Activated naive CD4-positive, alpha-beta T cell treated with anti-CD3 and anti-CD28 coated beads, Interleukin-2, amount 10 ng/mL, durations not matched to agents 7 days and 5 days (primary cell): ENCODE data around the gene PTK7.
"Not testable (repeated sequence)": the region's sequence is repeated elsewhere in the genome, so short reads cannot be mapped to it uniquely, and the experiment has no call there.

ENCODE experiments used
- CTCF ChIA-PET: fragments of 350-600 bp; sonication (Branson Sonifier 250); formaldehyde crosslinking; loops from one replicate; lab custom pipeline; 2021; ENCODE audit warnings: antibody characterized with exemption; lab: Charles Lee
- DNase-seq: peaks from one replicate; pipeline ENCODE4 v3.0.0-alpha.2; 2020
- H3K27ac Mint-ChIP-seq: one replicate; pipeline ENCODE4 v1.8.0; 2021; ENCODE audit warnings: mild to moderate bottlenecking, moderate library complexity, mixed read lengths
- H3K27me3 Mint-ChIP-seq: one replicate; pipeline ENCODE4 v1.8.0; 2021; ENCODE audit warnings: mild to moderate bottlenecking, mixed read lengths
- H3K36me3 Mint-ChIP-seq: one replicate; pipeline ENCODE4 v1.8.0; 2021; ENCODE audit warnings: mixed read lengths
- H3K4me1 Mint-ChIP-seq: one replicate; pipeline ENCODE4 v1.8.0; 2021; ENCODE audit warnings: mixed read lengths
- H3K4me3 Mint-ChIP-seq: one replicate; pipeline ENCODE4 v1.8.0; 2021; ENCODE audit warnings: mild to moderate bottlenecking, moderate library complexity, mixed read lengths
- H3K9me3 Mint-ChIP-seq: one replicate; pipeline ENCODE4 v1.8.0; 2021; ENCODE audit warnings: mixed read lengths

The PTK7 gene

DNA sequence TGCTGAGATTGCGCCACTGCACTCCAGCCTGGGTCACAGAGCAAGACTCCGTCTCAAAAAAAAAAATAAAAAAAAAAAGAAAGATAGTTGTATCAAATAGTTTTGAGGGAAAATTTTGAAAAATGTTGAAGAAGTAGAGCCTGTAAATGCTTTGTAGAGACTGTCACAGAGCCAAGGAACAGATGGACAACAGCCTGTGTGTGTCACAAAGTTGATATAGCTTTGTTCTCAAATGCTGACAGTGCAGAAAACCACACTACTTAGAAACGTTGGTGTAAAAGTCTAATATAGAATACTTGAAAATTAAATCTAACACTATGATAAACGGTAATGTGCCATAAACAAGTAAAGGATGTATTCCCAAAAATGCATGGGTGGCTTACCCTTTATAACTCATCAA is 25.4 kb downstream of the PTK7 start:
- H3K27ac Mint-ChIP-seq, result no peak overlapping the region
- no peak overlapping the region for H3K4me3 Mint-ChIP-seq

GRCh38 chr6:43103253-43103876 is 27.3 kb downstream of the PTK7 start:
- CTCF ChIA-PET, result no interaction called here

More for the DNA sequence above, 25.4 kb downstream of the PTK7 start:
- CTCF ChIA-PET, result no interaction called here
- H3K4me1 Mint-ChIP-seq, result no peaks in the 10 kb centered on the region
- no peaks in the 10 kb centered on the region for H3K36me3 Mint-ChIP-seq
- H3K9me3 Mint-ChIP-seq, result no peaks in the 10 kb centered on the region
- H3K27me3 Mint-ChIP-seq, result peaks cover 37% of the 10 kb centered on the region
- DNase-seq, result no peak

GRCh38 chr6:43105538-43106222 is 29.6 kb downstream of the PTK7 start:
- Mint-ChIP-seq H3K27ac (no peak overlapping the region), H3K4me3 (no peak overlapping the region), H3K36me3 (no peaks in the 10 kb centered on the region), H3K4me1 (no peaks in the 10 kb centered on the region), H3K9me3 (no peaks in the 10 kb centered on the region), H3K27me3 (peaks cover 24% of the 10 kb centered on the region)
- no peak for DNase-seq
- CTCF ChIA-PET, result no interaction called here

More at GRCh38 chr6:43103253-43103876, 27.3 kb downstream of the PTK7 start:
- Mint-ChIP-seq H3K4me3 (no peak overlapping the region), H3K27me3 (peaks cover 34% of the 10 kb centered on the region), H3K4me1 (no peaks in the 10 kb centered on the region), H3K36me3 (no peaks in the 10 kb centered on the region), H3K9me3 (no peaks in the 10 kb centered on the region), H3K27ac (no peak overlapping the region)
- no peak for DNase-seq

- no peak for DNase-seq
- Mint-ChIP-seq H3K27ac (no peak overlapping the region), H3K4me3 (no peak overlapping the region), H3K27me3 (peaks cover 17% of the 10 kb centered on the region), H3K4me1 (no peaks in the 10 kb centered on the region), H3K36me3 (no peaks in the 10 kb centered on the region), H3K9me3 (no peaks in the 10 kb centered on the region)
- CTCF ChIA-PET, result no interaction called here
Measured at GRCh38 chr6:43107344-43108062, 31.4 kb downstream of the PTK7 start.

- H3K4me1 Mint-ChIP-seq, result no peaks in the 10 kb centered on the region
- no peak for DNase-seq
- no peaks in the 10 kb centered on the region for H3K36me3 Mint-ChIP-seq
- CTCF ChIA-PET, result interaction anchor here (0.6 to 0.8 kb wide), 2 partner anchors 21 to 130 kb away, joined by 3 to 5 read pairs; no protein-coding TSS in a partner anchor
- H3K4me3 Mint-ChIP-seq, result no peak overlapping the region
- H3K27me3 Mint-ChIP-seq, result peaks cover 6% of the 10 kb centered on the region
- H3K27ac Mint-ChIP-seq, result no peak overlapping the region
- no peaks in the 10 kb centered on the region for H3K9me3 Mint-ChIP-seq
Measured at GRCh38 chr6:43113431-43114260, 37.5 kb downstream of the PTK7 start.

DNA sequence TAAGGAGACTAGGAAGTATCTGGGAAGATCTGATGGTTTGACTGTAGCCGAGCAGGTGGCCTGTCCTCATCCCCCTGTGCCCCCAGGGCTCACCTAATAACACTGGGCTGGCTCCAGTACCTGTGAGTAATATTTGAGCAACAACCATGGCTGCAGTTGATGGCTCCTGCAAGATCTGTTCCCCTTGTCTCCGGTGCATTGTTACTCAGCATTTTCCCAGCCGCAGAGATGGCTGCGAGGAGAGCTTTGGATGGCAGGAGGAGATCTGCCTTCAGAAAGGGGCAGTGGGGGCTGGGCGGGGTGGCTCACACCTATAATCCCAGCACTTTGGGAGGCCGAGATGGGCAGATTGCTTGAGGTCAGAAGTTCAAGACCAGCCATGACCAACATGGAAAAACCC is 39.3 kb downstream of the PTK7 start:
- H3K36me3 Mint-ChIP-seq, result no peaks in the 10 kb centered on the region
- no peak overlapping the region for H3K4me3 Mint-ChIP-seq
- no peak overlapping the region for H3K27ac Mint-ChIP-seq
- CTCF ChIA-PET, result interaction anchor here (1.3 kb wide), 1 partner anchor 28 kb away, joined by 7 read pairs; no protein-coding TSS in a partner anchor
- peaks cover 6% of the 10 kb centered on the region for H3K27me3 Mint-ChIP-seq
- no peak for DNase-seq
- no peaks in the 10 kb centered on the region for H3K9me3 Mint-ChIP-seq
- no peaks in the 10 kb centered on the region for H3K4me1 Mint-ChIP-seq

DNA sequence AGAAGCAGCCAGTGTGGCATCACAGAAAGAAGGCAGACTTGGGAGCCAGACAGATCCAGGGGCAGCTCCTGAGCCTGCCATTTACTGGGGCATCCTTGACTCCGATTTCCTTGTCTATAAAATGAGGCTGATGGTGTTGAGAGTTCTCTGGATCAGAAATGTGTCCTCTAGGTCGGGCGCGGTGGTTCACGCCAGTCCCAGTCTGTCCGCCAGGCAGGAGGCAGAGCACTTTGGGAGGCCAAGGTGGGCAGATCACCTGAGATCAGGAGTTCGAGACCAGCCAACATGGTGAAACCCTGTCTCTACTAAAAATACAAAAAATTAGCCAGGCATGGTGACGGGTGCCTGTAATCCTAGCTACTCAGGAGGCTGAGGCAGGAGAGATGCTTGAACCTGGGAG is 41.4 kb downstream of the PTK7 start:
- peaks cover 15% of the 10 kb centered on the region for H3K27me3 Mint-ChIP-seq
- H3K4me1 Mint-ChIP-seq, DNase-seq, H3K9me3 Mint-ChIP-seq, H3K36me3 Mint-ChIP-seq, H3K4me3 Mint-ChIP-seq, H3K27ac Mint-ChIP-seq: not testable (repeated sequence)
- CTCF ChIA-PET, result interaction anchor here (1.4 kb wide), 1 partner anchor 26 kb away, joined by 3 read pairs; no protein-coding TSS in a partner anchor

DNA sequence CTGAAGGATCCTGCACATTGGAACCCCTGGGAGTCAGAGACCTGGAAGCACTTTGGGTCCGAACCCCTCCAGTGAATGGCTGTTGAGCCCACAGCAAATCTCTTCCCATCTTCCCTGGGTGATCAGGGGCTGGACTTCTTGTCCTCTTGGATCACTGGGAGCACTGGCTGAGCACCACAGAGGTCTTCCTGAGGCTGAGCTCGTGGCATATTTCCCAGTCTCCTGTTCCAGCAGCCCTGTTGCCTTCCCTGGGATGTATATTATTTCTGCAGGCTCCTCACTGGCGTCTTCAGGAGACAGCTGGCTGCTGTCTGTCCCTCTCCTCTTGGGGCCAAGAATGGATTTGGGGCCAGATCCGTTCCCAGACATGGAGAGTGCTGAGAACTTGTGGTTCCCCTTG is 43.4 kb downstream of the PTK7 start:
- no peaks in the 10 kb centered on the region for H3K9me3 Mint-ChIP-seq
- CTCF ChIA-PET, result no interaction called here
- no peak overlapping the region for H3K4me3 Mint-ChIP-seq
- H3K36me3 Mint-ChIP-seq, result no peaks in the 10 kb centered on the region
- H3K27ac Mint-ChIP-seq, result no peak overlapping the region
- DNase-seq, result no peak
- no peaks in the 10 kb centered on the region for H3K4me1 Mint-ChIP-seq
- peaks cover 12% of the 10 kb centered on the region for H3K27me3 Mint-ChIP-seq

GRCh38 chr6:43120101-43120763 is 44.1 kb downstream of the PTK7 start:
- H3K4me3 Mint-ChIP-seq, result no peak overlapping the region
- H3K27me3 Mint-ChIP-seq, result peaks cover 15% of the 10 kb centered on the region
- no peaks in the 10 kb centered on the region for H3K9me3 Mint-ChIP-seq
- no peak for DNase-seq
- no peaks in the 10 kb centered on the region for H3K36me3 Mint-ChIP-seq
- CTCF ChIA-PET, result no interaction called here
- H3K4me1 Mint-ChIP-seq, result no peaks in the 10 kb centered on the region
- H3K27ac Mint-ChIP-seq, result no peak overlapping the region

DNA sequence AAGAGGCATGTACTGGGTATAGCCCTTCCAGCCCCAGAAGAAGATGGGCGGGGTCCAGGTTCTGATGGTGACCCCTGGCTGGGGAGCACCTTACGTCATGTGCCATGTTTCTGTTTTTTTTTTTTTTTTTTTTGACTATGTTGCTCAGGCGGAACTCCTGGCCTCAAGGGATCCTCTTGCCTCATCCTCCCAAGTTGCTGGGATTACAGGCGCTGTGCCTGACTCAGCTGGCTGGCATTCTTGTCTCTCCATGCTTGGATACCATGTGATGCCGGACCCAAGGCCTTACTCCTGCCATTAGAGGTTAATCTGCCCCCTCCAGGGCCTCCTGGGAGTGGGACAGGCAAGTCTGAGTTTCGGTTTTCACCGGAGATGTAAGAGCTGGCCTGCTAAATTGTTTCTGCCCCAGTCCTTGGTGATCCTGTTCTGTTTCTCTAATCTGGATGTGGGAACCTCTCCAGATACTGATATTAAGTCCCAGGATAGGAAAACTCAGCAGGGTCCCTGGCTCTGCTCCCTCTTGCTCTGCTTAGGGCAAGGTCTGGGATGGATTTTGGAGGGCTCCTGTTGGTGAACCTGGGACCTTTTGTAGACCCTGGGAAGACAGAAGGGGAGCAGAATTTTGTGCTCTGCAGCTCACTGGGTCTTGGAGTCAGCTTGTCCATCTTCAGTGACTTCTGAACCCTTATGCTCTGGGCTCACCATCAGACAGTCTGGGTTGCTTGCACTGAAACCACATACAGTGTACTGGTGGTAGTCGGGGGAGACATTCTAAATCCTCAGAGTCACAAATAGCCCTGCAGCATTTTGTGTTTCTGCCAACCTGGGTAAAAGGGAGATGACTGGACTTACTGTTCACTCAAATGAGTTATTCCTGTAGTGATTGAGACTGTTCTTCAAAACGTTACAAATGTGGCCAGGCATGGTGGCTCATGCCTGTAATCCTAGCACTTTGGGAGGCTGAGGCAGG is 45.1 kb downstream of the PTK7 start:
- Mint-ChIP-seq H3K27ac (no peak overlapping the region), H3K4me1 (no peaks in the 10 kb centered on the region), H3K27me3 (peaks cover 18% of the 10 kb centered on the region), H3K36me3 (no peaks in the 10 kb centered on the region), H3K9me3 (no peaks in the 10 kb centered on the region), H3K4me3 (no peak overlapping the region)
- DNase-seq, result no peak
- CTCF ChIA-PET, result no interaction called here

- Mint-ChIP-seq H3K4me1 (no peaks in the 10 kb centered on the region), H3K27ac (no peak overlapping the region), H3K4me3 (no peak overlapping the region), H3K27me3 (peaks cover 18% of the 10 kb centered on the region), H3K36me3 (no peaks in the 10 kb centered on the region), H3K9me3 (no peaks in the 10 kb centered on the region)
- CTCF ChIA-PET, result no interaction called here
- no peak for DNase-seq
Measured at GRCh38 chr6:43122146-43122545, 46.0 kb downstream of the PTK7 start.

- no peak for DNase-seq
- CTCF ChIA-PET, result no interaction called here
- no peaks in the 10 kb centered on the region for H3K36me3 Mint-ChIP-seq
- H3K4me3 Mint-ChIP-seq, result no peak overlapping the region
- H3K4me1 Mint-ChIP-seq, result no peaks in the 10 kb centered on the region
- H3K27me3 Mint-ChIP-seq, result peaks cover 15% of the 10 kb centered on the region
- H3K27ac Mint-ChIP-seq, result no peak overlapping the region
- no peaks in the 10 kb centered on the region for H3K9me3 Mint-ChIP-seq
Measured at GRCh38 chr6:43123461-43124314, 47.6 kb downstream of the PTK7 start.
